ENCODE results near the gene AOPEP.

AOPEP gene

GRCh38 chr9:95070549-95071021 is 344.1 kb downstream of the AOPEP start:
- H3K9me3 ChIP-seq (ENCODE audit: control insufficient read depth, insufficient read depth, low read length) = no peaks in the 10 kb centered on the region
- H3K27me3 ChIP-seq (ENCODE audit: control insufficient read depth, low read length) = no peaks in the 10 kb centered on the region
- H3K4me1 ChIP-seq (ENCODE audit: control insufficient read depth, low read length) = no peaks in the 10 kb centered on the region
- no peaks in the 10 kb centered on the region for H3K36me3 ChIP-seq (ENCODE audit: control insufficient read depth, low read length)
- no peaks in the 10 kb centered on the region for H3K9me2 ChIP-seq (replicated peaks; ENCODE audit: control insufficient read depth, low read length)
- no peak overlapping the region for H3K4me2 ChIP-seq (ENCODE audit: low read length)
- H3K4me3 ChIP-seq (ENCODE audit: low read length) = no peak overlapping the region
- H4K20me1 ChIP-seq (ENCODE audit: control insufficient read depth, insufficient read depth, low read depth, low read length) = no peaks in the 10 kb centered on the region
- H3K27ac ChIP-seq (ENCODE audit: low read depth, low read length) = no peak overlapping the region
- no peak for TF ChIP-seq EZH2phosphoT487 (IDR thresholded peaks at IDR 0.05; ENCODE audit: borderline replicate concordance, low read length)
- TF ChIP-seq CTCF (IDR thresholded peaks at IDR 0.05; ENCODE audit: low read depth, low read length, poor library complexity, severe bottlenecking) = no peak
- H3K79me2 ChIP-seq (ENCODE audit: control insufficient read depth, low read length) = no peaks in the 10 kb centered on the region
- H3F3A ChIP-seq (ENCODE audit: control insufficient read depth, insufficient read depth) = no peaks in the 10 kb centered on the region

GRCh38 chr9:95071450-95071849 is 345.0 kb downstream of the AOPEP start:
- Histone ChIP-seq H3K4me2 (ENCODE audit: low read length) (no peak overlapping the region), H3K79me2 (ENCODE audit: control insufficient read depth, low read length) (no peaks in the 10 kb centered on the region), H3K4me3 (ENCODE audit: low read length) (no peak overlapping the region), H4K20me1 (ENCODE audit: control insufficient read depth, insufficient read depth, low read depth, low read length) (no peaks in the 10 kb centered on the region), H3K9me3 (ENCODE audit: control insufficient read depth, insufficient read depth, low read length) (no peaks in the 10 kb centered on the region), H3K4me1 (ENCODE audit: control insufficient read depth, low read length) (no peaks in the 10 kb centered on the region), H3F3A (ENCODE audit: control insufficient read depth, insufficient read depth) (no peaks in the 10 kb centered on the region), H3K36me3 (ENCODE audit: control insufficient read depth, low read length) (no peaks in the 10 kb centered on the region), H3K27me3 (ENCODE audit: control insufficient read depth, low read length) (no peaks in the 10 kb centered on the region), H3K27ac (ENCODE audit: low read depth, low read length) (no peak overlapping the region), H3K9me2 (replicated peaks; ENCODE audit: control insufficient read depth, low read length) (no peaks in the 10 kb centered on the region)
- TF ChIP-seq EZH2phosphoT487 (IDR thresholded peaks at IDR 0.05; ENCODE audit: borderline replicate concordance, low read length) = no peak
- TF ChIP-seq CTCF (IDR thresholded peaks at IDR 0.05; ENCODE audit: low read depth, low read length, poor library complexity, severe bottlenecking) = no peak

- Histone ChIP-seq H3K9me2 (replicated peaks; ENCODE audit: control insufficient read depth, low read length) (no peaks in the 10 kb centered on the region), H3K79me2 (ENCODE audit: control insufficient read depth, low read length) (no peaks in the 10 kb centered on the region), H4K20me1 (ENCODE audit: control insufficient read depth, insufficient read depth, low read depth, low read length) (no peaks in the 10 kb centered on the region), H3K9me3 (ENCODE audit: control insufficient read depth, insufficient read depth, low read length) (no peaks in the 10 kb centered on the region), H3K27ac (ENCODE audit: low read depth, low read length) (no peak overlapping the region), H3K36me3 (ENCODE audit: control insufficient read depth, low read length) (no peaks in the 10 kb centered on the region), H3K4me3 (ENCODE audit: low read length) (no peak overlapping the region), H3K27me3 (ENCODE audit: control insufficient read depth, low read length) (no peaks in the 10 kb centered on the region), H3K4me1 (ENCODE audit: control insufficient read depth, low read length) (no peaks in the 10 kb centered on the region), H3F3A (ENCODE audit: control insufficient read depth, insufficient read depth) (no peaks in the 10 kb centered on the region), H3K4me2 (ENCODE audit: low read length) (no peak overlapping the region)
- TF ChIP-seq EZH2phosphoT487 (IDR thresholded peaks at IDR 0.05; ENCODE audit: borderline replicate concordance, low read length) = no peak
- TF ChIP-seq CTCF (IDR thresholded peaks at IDR 0.05; ENCODE audit: low read depth, low read length, poor library complexity, severe bottlenecking) = no peak
Measured at GRCh38 chr9:95071925-95072324, 345.4 kb downstream of the AOPEP start.

Measured in DOHH2 (cell line).